GM18508 (cell line): ENCODE results near the gene FGGY.
"Not testable (repeated sequence)": the region's sequence is repeated elsewhere in the genome, so short reads cannot be mapped to it uniquely, and the experiment has no call there.

Experiments used
- ATAC-seq: cut with Tn5 transposase; IDR thresholded peaks from one replicate; pipeline ENCODE4 v1.9.1; 2021; ENCODE audit warnings: moderate number of reproducible peaks; ENCODE audit not compliant: insufficient read depth, unreplicated experiment

FGGY gene

GRCh38 chr1:59598120-59598440 lies 301.2 kb downstream of the FGGY start:
- ATAC-seq, result no peak

- ATAC-seq, result no peak
Measured at GRCh38 chr1:59601041-59601441, 304.1 kb downstream of the FGGY start.

GRCh38 chr1:59601811-59602210 lies 304.9 kb downstream of the FGGY start:
- no peak for ATAC-seq

GRCh38 chr1:59604191-59604590 lies 307.3 kb downstream of the FGGY start:
- no peak for ATAC-seq

GRCh38 chr1:59605184-59605583 lies 308.3 kb downstream of the FGGY start:
- ATAC-seq, result no peak

- ATAC-seq, result no peak
Measured at GRCh38 chr1:59605761-59606160, 308.9 kb downstream of the FGGY start.

- no peak for ATAC-seq
Measured at GRCh38 chr1:59609245-59609644, 312.4 kb downstream of the FGGY start.

- not testable (repeated sequence) for ATAC-seq
Measured at GRCh38 chr1:59610499-59610898, 313.6 kb downstream of the FGGY start.

- ATAC-seq, result no peak
Measured at GRCh38 chr1:59617434-59617833, 320.5 kb downstream of the FGGY start.

GRCh38 chr1:59619557-59619956 lies 322.7 kb downstream of the FGGY start:
- no peak for ATAC-seq

GRCh38 chr1:59625384-59625783 lies 328.5 kb downstream of the FGGY start:
- no peak for ATAC-seq

- no peak for ATAC-seq
Measured at GRCh38 chr1:59631561-59632255, 334.8 kb downstream of the FGGY start.

GRCh38 chr1:59635097-59635496 lies 338.2 kb downstream of the FGGY start:
- no peak for ATAC-seq

- no peak for ATAC-seq
Measured at GRCh38 chr1:59638231-59638711, 341.4 kb downstream of the FGGY start.

- no peak for ATAC-seq
Measured at GRCh38 chr1:59639266-59639665, 342.4 kb downstream of the FGGY start.

- ATAC-seq, result no peak
Measured at GRCh38 chr1:59640851-59641250, 344.0 kb downstream of the FGGY start.

GRCh38 chr1:59641836-59642235 lies 344.9 kb downstream of the FGGY start:
- ATAC-seq, result no peak

- ATAC-seq, result no peak
Measured at GRCh38 chr1:59643526-59643925, 346.6 kb downstream of the FGGY start.

- no peak for ATAC-seq
Measured at GRCh38 chr1:59645893-59646292, 349.0 kb downstream of the FGGY start.

GRCh38 chr1:59653142-59653958 lies 356.5 kb downstream of the FGGY start:
- ATAC-seq, result not testable (repeated sequence)

- ATAC-seq, result no peak
Measured at GRCh38 chr1:59653968-59654367, 357.1 kb downstream of the FGGY start.
